Measurements from ENCODE around the gene MXI1.
"Not testable (repeated sequence)": the region's sequence is repeated elsewhere in the genome, so short reads cannot be mapped to it uniquely, and the experiment has no call there.

The MXI1 gene

GRCh38 chr10:110317866-110318850 is 110.8 kb downstream of the MXI1 start:
- DNase-seq (ENCODE audit: low read depth in 2 of 2): no peak

GRCh38 chr10:110321869-110322620 is 114.6 kb downstream of the MXI1 start:
- no peak for DNase-seq (ENCODE audit: low read depth in 2 of 2)

GRCh38 chr10:110323503-110323902 is 116.1 kb downstream of the MXI1 start:
- no peak for DNase-seq (ENCODE audit: low read depth in 2 of 2)

GRCh38 chr10:110324201-110324804 is 116.9 kb downstream of the MXI1 start:
- DNase-seq (ENCODE audit: low read depth in 2 of 2): no peak

GRCh38 chr10:110324805-110325280 is 117.4 kb downstream of the MXI1 start:
- DNase-seq (ENCODE audit: low read depth in 2 of 2): no peak

GRCh38 chr10:110326351-110327032 is 119.1 kb downstream of the MXI1 start:
- DNase-seq (ENCODE audit: low read depth in 2 of 2): no peak

- DNase-seq (ENCODE audit: low read depth in 2 of 2): no peak
Observed at GRCh38 chr10:110327262-110327914, 120.0 kb downstream of the MXI1 start.

GRCh38 chr10:110330675-110331074 is 123.3 kb downstream of the MXI1 start:
- DNase-seq (ENCODE audit: low read depth in 2 of 2): no peak

GRCh38 chr10:110331226-110331795 is 123.9 kb downstream of the MXI1 start:
- not testable (repeated sequence) for DNase-seq (ENCODE audit: low read depth in 2 of 2)

GRCh38 chr10:110334061-110334656 is 126.8 kb downstream of the MXI1 start:
- DNase-seq (ENCODE audit: low read depth in 2 of 2): no peak

GRCh38 chr10:110335314-110336064 is 128.1 kb downstream of the MXI1 start:
- no peak for DNase-seq (ENCODE audit: low read depth in 2 of 2)

- DNase-seq (ENCODE audit: low read depth in 2 of 2): no peak
Observed at GRCh38 chr10:110336111-110336721, 128.8 kb downstream of the MXI1 start.
